ENCODE measurements around the gene DHODH.

DNA sequence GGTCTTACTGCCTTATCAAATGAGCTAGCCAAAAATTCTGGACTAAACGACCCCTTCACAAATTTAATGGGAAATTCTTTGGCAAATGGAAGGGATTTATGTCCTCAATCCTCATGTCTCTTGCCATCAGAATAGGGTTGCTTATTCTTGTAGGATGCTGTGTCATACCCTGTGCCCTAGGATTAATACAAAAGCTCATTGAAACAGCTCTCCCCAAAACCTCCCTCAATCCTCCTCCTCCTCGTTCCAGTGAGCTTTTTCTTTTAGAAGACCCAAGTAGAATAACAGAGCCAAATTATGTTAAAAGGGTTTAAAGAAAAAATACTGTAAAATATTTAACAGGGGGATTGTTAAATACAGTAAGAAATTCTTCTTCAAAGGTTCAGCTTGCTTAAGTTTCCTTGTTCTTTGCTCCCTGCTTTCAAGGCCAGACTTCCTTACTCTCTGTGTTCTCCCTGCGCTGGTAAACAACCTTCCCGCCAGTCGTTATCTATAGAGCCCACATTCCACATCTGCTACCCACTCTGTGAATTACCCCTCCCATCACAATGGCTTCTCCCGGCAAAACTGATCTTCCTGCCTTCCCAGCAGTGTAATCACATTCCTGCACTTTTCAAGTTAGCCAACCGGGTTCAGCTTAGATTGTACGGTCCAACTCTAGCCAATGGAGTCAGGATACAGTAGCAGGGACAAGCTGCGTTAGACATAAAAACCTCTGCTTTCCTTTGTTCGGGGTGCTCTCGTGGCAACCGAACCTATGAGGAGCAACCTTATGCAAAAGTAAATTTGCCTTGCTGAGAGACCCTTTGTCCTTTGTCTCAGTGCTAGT is 64.2 kb downstream of the DHODH start:
- no peak for TF ChIP-seq GATA2 (IDR thresholded peaks at IDR 0.05; ENCODE audit: low read depth, low read length)
- no peak for TF ChIP-seq GATA3 (IDR thresholded peaks at IDR 0.05; ENCODE audit: low read depth, low read length)
